NCI-H187 (cell line): ENCODE data around the gene ZNF511.

Source experiments
- DNase-seq, 2 experiments: peaks; one replicate each; lab custom pipeline; 2025; lab: John Stamatoyannopoulos, UW

Gene ZNF511

DNA sequence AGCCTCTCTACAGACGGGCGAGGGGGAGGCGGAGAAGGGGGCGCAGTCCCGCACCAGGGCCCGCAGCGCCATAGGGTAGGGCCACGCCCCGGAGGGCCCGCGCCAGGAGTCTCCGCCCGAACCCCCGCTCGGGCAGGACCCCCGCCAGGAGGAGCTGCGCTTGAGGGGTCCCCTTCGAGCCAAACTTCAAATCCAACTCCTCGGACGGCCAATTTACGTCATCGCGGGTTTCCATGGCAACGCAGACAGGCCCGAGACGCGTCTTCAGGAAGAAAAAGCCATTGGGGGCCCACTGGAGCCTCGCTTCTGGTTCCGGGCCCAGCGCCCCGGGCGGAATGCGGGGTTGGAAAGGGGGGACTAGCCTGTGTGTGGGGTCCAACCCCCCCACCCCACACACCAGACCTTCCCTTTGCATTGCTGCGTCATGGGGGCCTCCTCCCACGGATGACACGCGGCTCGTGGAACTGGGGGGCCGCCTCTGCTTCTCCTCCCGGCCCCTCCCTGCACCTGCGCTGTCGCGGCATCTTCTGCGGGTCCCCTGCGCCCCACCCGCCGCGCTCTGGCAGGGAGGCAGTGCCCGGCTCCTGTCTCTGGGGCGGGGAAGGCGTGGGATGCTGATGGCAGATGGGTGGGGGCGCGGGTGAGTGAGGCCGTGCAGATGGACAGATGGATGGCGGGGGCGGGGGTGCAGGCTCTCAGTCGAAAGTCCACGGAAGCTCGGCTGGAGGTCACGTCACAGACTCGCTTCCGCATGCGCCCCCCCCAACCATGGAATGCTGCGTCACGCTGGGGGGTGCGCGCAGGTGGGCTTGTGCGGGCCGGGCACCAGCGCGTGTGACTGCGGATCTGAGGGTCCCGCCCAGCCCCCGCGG lies 26.8 kb downstream of the ZNF511 start:
- no peak for DNase-seq

- no peak for DNase-seq
Measured at GRCh38 chr10:133336118-133336576, 27.4 kb downstream of the ZNF511 start.

GRCh38 chr10:133336577-133337369 lies 28.1 kb downstream of the ZNF511 start, which contains the start of gene CALY:
Gene CALY (minus strand): TSS chr10:133336896. CDS start chr10:133328989, 7,907 bp downstream.
- no peak for DNase-seq

- no peak for DNase-seq
Measured at GRCh38 chr10:133337370-133337725, 28.6 kb downstream of the ZNF511 start.

GRCh38 chr10:133338080-133339071 lies 29.7 kb downstream of the ZNF511 start:
- DNase-seq: no peak

- no peak for DNase-seq
Measured at GRCh38 chr10:133339708-133340380, 31.1 kb downstream of the ZNF511 start.

DNA sequence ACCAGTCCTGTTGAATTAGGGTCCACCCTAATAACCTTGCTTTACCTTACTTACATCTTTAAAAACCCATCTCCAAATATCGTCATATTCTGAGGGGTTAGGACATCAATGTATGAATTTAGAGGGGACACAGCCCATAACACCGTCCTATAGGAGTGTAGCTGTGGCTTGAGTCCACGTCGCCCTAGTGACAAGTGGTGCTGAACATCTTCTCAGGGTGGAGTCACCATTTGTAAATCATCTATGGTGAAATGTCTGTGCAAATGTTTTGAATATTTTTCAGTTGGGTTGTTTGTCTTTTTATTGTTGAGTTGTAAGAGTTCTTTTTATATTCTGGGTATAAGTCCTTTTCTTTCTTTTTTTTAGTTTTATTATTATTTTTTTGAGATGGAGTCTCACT lies 33.3 kb downstream of the ZNF511 start:
- no peak for DNase-seq

DNA sequence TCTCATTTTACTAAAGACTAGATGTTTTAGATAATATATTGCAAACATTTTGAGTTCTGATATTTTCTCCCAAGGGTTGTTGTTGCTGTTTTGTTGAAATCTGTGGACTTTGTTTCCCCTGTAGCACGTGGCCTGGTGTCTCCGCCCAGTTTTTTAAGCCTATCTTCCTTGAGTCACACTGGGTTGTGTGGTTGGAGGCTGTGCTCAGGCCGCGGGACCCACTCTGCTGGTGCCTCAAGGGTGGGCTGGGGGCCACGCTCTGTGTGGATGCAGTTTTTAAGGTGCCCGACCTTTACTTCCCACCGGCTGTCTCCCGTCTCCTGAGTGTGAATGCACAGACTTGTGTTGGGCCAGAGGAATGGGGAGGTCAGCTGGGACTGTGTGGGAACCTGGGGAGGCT lies 34.2 kb downstream of the ZNF511 start:
- no peak for DNase-seq

DNA sequence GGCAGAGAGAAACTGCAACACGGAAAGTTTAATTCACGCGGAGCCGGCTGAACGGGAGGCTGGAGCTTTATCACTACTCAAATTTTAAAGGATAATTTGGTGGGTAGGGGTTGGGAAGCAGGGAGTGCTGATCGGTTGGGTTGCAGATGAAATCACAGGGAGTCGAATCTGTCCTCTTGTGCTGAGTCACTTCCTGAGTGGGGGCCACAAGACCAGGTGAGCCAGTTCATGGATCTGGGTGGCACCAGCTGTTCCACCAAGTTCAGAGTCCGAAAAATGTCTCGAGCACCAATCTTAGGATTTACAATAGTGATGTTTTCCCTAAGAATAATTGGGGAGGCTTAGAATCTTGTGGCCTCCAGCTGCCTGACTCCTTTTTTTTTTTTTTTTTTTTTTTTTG lies 34.8 kb downstream of the ZNF511 start:
- no peak for DNase-seq

DNA sequence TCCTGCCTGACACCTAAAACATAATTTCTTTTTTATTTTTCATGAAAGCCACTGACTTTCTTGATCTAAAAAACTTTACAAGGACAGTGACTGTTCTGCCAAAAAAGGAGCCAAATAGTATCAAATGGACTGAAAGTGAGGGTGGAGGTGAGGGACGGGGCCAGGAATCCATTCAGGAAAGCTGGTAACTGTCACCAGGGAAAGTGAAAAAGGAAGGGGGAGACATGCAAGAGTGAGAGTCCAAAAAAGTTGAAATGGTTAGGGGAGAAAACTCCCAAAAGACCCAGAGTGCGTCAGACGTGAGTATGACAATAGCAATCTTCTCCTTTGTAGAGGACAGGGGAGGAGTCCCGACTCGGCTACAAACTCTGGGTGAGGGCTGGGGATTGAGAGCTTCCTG lies 35.5 kb downstream of the ZNF511 start:
- DNase-seq: no peak

DNA sequence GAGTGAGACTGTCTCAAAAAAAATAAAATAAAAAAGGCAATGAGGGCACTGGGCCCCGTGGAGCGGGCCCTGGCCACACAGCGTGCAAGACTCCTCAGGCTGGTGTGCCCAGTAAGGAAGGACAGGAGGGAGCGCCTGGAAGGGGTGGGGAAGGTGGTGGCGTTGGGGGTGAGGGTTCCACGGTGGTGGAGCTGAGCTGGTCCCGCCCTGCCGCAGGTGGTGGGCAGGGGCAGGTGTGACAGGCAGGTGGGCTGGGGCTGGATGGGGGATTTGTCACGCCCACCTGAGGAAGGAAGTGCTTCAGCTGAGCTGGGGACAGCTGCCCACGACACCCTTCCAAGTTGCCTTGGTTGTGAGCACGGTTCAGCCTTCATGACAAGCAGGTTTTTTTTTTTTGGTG lies 37.7 kb downstream of the ZNF511 start:
- no peak for DNase-seq

GRCh38 chr10:133347710-133348517 lies 39.2 kb downstream of the ZNF511 start:
- no peak for DNase-seq

GRCh38 chr10:133349160-133349568 lies 40.5 kb downstream of the ZNF511 start:
- no peak for DNase-seq

GRCh38 chr10:133349577-133350011 lies 40.9 kb downstream of the ZNF511 start:
- DNase-seq: no peak

DNA sequence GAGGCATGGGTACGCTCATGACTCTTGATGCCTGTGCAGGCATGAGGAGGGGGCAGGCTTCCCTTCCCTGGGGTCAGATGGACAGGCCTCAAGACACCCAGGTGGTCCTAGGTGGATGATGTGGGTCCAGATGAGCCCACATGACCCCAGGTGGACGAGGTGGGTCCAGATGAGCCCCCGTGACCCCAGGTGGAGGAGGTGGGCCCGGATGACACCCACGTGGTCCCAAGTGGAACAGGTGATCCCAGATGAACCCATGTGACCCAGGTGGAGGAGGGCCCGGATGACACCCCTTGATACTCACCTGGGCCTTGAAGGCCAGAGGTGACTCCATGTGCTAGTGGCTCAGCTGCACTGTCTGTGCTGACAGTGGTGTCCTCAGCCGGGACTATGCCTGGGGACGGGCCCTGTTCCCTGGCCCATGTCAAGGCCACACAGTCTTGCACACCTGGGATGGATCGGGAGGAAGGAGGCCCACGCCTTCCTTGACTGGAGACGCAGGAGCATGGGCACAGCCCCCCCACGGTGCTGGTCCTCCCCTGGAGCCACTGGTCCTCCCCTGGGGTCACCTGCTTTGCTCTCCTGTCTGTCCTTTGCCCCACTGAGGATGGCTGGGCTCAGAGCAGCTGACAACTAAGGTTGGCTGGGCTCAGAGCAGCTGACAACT lies 41.7 kb downstream of the ZNF511 start:
- DNase-seq: no peak

- DNase-seq: no peak
Measured at GRCh38 chr10:133350950-133351329, 42.2 kb downstream of the ZNF511 start.

DNA sequence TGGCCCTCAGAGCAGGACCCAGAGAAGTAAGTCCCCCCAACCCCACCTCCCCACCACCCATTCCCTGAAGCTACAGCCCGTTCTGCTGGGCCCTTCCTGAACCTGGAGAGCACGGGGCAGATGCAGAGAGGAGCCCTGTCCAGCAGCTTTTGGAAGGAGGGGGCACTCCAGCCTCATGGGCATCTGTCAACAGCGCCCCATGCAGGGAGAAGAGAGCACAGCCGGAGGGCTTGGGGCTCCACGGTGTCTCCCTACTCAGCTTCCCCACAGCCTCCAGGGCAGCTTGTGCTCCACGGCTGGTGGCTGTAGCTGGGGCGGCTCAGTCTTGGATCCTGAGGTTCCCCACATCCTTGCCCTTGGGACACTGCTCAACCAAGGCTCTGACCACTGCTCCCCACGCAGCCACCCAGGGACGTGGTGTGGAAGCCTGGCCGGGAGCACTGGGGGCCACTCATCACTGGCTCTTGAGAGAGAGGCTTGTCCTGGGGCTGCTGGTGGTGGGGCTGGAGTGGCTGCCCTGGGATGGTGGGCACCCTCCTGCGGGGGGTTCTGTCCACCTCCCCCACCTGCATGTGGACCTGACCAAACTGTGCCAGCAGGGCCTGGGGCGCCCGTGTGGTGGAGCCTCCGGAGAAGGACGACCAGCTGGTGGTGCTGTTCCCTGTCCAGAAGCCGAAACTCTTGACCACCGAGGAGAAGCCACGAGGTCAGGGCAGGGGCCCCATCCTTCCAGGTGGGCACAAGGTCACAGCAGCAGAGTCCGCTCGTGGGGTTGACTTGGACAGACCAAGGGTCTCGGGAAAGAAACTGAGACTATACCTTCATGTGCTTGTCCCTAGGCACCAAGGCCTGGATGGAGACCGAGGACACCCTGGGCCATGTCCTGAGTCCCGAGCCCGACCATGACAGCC lies 42.9 kb downstream of the ZNF511 start:
- no peak for DNase-seq

- no peak for DNase-seq
Measured at GRCh38 chr10:133353202-133353959, 44.7 kb downstream of the ZNF511 start.
